ENCODE measurements around the gene KCNQ5. TPM values are rescaled to one million over a fixed set of nuclear protein-coding genes. Genes with fewer than 3 reads are reported as not detected.

Gene KCNQ5
- total and polyA plus RNA-seq, 2 of the 8 experiments (the other 6 are each of a cell fraction or from before 2014, with no cell fraction given), result 0.83 to 1.2 TPM

DNA sequence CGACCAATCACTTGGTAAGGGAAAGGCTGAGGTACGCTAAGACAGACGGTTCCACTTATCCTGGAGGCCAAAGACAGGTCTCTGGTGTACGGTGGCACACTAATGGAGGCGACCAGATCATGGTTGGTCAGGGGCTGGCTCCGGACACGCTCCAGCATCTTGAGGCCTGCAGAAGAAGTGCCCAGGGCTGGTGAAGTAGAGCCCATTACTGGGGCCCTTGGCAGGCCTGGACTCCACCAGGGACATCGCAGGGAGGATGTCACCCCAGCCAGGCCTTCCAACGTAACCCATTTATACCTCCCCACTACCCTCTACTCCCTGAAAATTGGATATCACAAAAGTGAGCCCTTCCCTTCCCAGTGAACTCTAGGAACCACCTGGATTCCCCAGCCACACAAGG, 587.3 kb downstream of the KCNQ5 start:
- WGBS, 2 experiments (ENCODE audit: extremely low coverage in 1 of 2, insufficient coverage in 1 of 2, insufficient read length in 1 of 2, insufficient replicate concordance in 2 of 2, low coverage in 1 of 2, low lambda C conversion rate in 2 of 2, missing lambda C conversion rate in 1 of 2), result 90% methylated on average over 9 of the region's 9 CpGs; no CpG with 5 or more reads in 1 of the 2 experiments
- Histone ChIP-seq H2BK20ac (ENCODE audit: low read length) (no peak overlapping the region), H3K27me3 (replicated peaks in 1 of 4; ENCODE audit: control insufficient read depth in 3 of 4, extremely low read depth in 1 of 4, insufficient read depth in 3 of 4, low read length in 3 of 4) (no peaks in the 10 kb centered on the region), H3K27ac (ENCODE audit: low read depth, low read length) (no peak overlapping the region), H4K5ac (ENCODE audit: insufficient read length, low read depth, low read length) (no peak overlapping the region), H3K79me2 (ENCODE audit: control insufficient read depth in 1 of 2, insufficient read depth in 2 of 2, low read length in 2 of 2) (no peaks in the 10 kb centered on the region), H2BK15ac (ENCODE audit: low read length) (no peak overlapping the region), H4K20me1 (replicated peaks in 1 of 2; ENCODE audit: control insufficient read depth in 1 of 2, insufficient read depth in 2 of 2, low read length in 2 of 2) (no peaks in the 10 kb centered on the region), H3K56ac (replicated peaks; ENCODE audit: insufficient read length, low read depth, low read length) (no peak overlapping the region), H4K8ac (ENCODE audit: extremely low read depth, insufficient read depth, low read length) (no peak overlapping the region), H2AK5ac (ENCODE audit: low read depth, low read length) (no peak overlapping the region), H2AFZ (ENCODE audit: low read length) (no peak overlapping the region), H3K9me3 (ENCODE audit: insufficient read depth in 2 of 2, low read depth in 1 of 2, low read length in 1 of 2) (peaks cover 3 to 12% of the 10 kb centered on the region in 2 experiments; a peak in 3 of 4 replicates), H4K91ac (replicated peaks; ENCODE audit: insufficient read length, low read length) (no peak overlapping the region), H3K18ac (ENCODE audit: extremely low read depth, low read length) (no peak overlapping the region), H3K4ac (replicated peaks; ENCODE audit: insufficient read length, low read depth, low read length) (no peak overlapping the region), H2BK120ac (replicated peaks; ENCODE audit: low read depth, low read length) (no peak overlapping the region), H3K4me3 (ENCODE audit: extremely low read depth in 1 of 4, insufficient read depth in 2 of 4, low read depth in 3 of 4, low read length in 4 of 4) (no peak overlapping the region), H2BK5ac (ENCODE audit: low read depth, low read length) (no peak overlapping the region), H3K79me1 (ENCODE audit: low read depth, low read length) (no peaks in the 10 kb centered on the region), H3K14ac (ENCODE audit: insufficient read length) (no peak overlapping the region), H3K36me3 (ENCODE audit: control insufficient read depth in 2 of 4, insufficient read depth in 4 of 4, low read length in 3 of 4) (no peaks in the 10 kb centered on the region), H3K9ac (replicated peaks in 1 of 4; ENCODE audit: extremely low read depth in 1 of 4, low read depth in 3 of 4, low read length in 3 of 4) (no peak overlapping the region), H3K4me2 (ENCODE audit: insufficient read depth in 1 of 2, low read depth in 2 of 2, low read length in 2 of 2) (no peak overlapping the region), H2BK12ac (ENCODE audit: low read depth, low read length) (no peak overlapping the region), H3K4me1 (replicated peaks in 1 of 4; ENCODE audit: control insufficient read depth in 3 of 4, insufficient read depth in 4 of 4, low read length in 3 of 4) (peaks cover 0 to 3% (median 0%) of the 10 kb centered on the region in 4 experiments; a peak in 1 of 7 replicates), H3K23me2 (ENCODE audit: low read depth, low read length) (no peaks in the 10 kb centered on the region), H3K23ac (ENCODE audit: insufficient read length) (no peak overlapping the region)
- no peak for FAIRE-seq
- no peak for TF ChIP-seq EP300 (IDR thresholded peaks at IDR 0.05; ENCODE audit: borderline replicate concordance in 1 of 2, low read depth in 2 of 2, low read length in 2 of 2)
- TF ChIP-seq SIX5 (IDR thresholded peaks at IDR 0.05; ENCODE audit: low read depth, low read length), result no peak
- TF ChIP-seq SIN3A (conservative IDR thresholded peaks at IDR 0.05 in 1 of 2, IDR thresholded peaks at IDR 0.05 in 1 of 2; ENCODE audit: low read depth in 1 of 2, low read length in 2 of 2), result no peak
- TF ChIP-seq SIRT6 (IDR thresholded peaks at IDR 0.05; ENCODE audit: low read length), result no peak
- no peak for TF ChIP-seq SP2 (IDR thresholded peaks at IDR 0.05; ENCODE audit: low read length)
- no peak for TF ChIP-seq HDAC6 (IDR thresholded peaks at IDR 0.05; ENCODE audit: low read depth, low read length)
- DNase-seq (ENCODE audit: low read depth in 1 of 2, low spot score in 2 of 2), result no peak
- ChIA-PET POLR2A (ENCODE audit: partially characterized antibody) (no interaction called here), CTCF (ENCODE audit: partially characterized antibody) (interaction anchor here (0.9 kb wide), 1 partner anchor 797 kb away, joined by 3 read pairs; no protein-coding TSS in a partner anchor)

Measured in H1 (cell line).